IMR-90 (cell line): ENCODE measurements around the gene LAMC3. TPM values are rescaled to one million over a fixed set of nuclear protein-coding genes. Genes with fewer than 3 reads are reported as not detected.

Source experiments
- ATAC-seq: fragments of 200-7000 bp; cut with Tn5 transposase; 2 replicates; pipeline ENCODE4 v1.9.1; 2020; ENCODE audit warnings: low read depth, mild to moderate bottlenecking, moderate library complexity
- BruUV-seq: library from RNA; stranded (reverse); fragments of 400-500 nt; replicated peaks from 2 replicates; lab custom pipeline; 2021; lab: Mats Ljungman, UMichigan
- CTCF ChIA-PET: fragments of 300-600 bp; formaldehyde crosslinking; extraction: SDS; loops from one replicate; lab custom pipeline; 2021; ENCODE audit warnings: antibody characterized with exemption; lab: Yijun Ruan, JAX
- POLR2A ChIA-PET: fragments of 300-600 bp; sonication (Branson Sonifier 250); formaldehyde crosslinking; loops from one replicate; lab custom pipeline; 2022; ENCODE audit warnings: antibody characterized with exemption; ENCODE audit not compliant: unreplicated experiment; lab: Charles Lee
- DNase-seq: peaks from one replicate; pipeline ENCODE4 v3.0.0; 2013
- H2AFZ ChIP-seq: replicated peaks from 2 replicates; pipeline ENCODE3; 2013; ENCODE audit warnings: low read length, mild to moderate bottlenecking; ENCODE audit not compliant: poor library complexity
- H2AK5ac ChIP-seq: 2 replicates; pipeline ENCODE4 v1.6.1; 2013; ENCODE audit warnings: low read depth, low read length, inconsistent platforms
- H2AK9ac ChIP-seq: replicated peaks from 2 replicates; pipeline ENCODE3; 2013; ENCODE audit warnings: mild to moderate bottlenecking, low read depth, low read length, moderate library complexity; ENCODE audit not compliant: poor library complexity
- H2BK120ac ChIP-seq: 2 replicates; pipeline ENCODE4 v1.6.1; 2013; ENCODE audit warnings: low read depth, low read length, inconsistent platforms
- H2BK15ac ChIP-seq: 3 replicates; pipeline ENCODE4 v1.6.1; 2013; ENCODE audit warnings: low read depth, low read length, inconsistent platforms
- H2BK20ac ChIP-seq: 2 replicates; pipeline ENCODE4 v1.6.1; 2013; ENCODE audit warnings: low read depth, mild to moderate bottlenecking, inconsistent platforms, low read length, moderate library complexity
- H2BK5ac ChIP-seq: 2 replicates; pipeline ENCODE4 v1.6.1; 2013; ENCODE audit warnings: mild to moderate bottlenecking, low read depth, low read length, inconsistent platforms; ENCODE audit not compliant: poor library complexity, severe bottlenecking
- H3K14ac ChIP-seq: replicated peaks from 2 replicates; pipeline ENCODE4 v1.6.1; 2013; ENCODE audit warnings: low read depth, low read length, inconsistent platforms
- H3K18ac ChIP-seq: 2 replicates; pipeline ENCODE4 v1.6.1; 2013; ENCODE audit warnings: low read depth, low read length, control low read depth
- H3K23ac ChIP-seq: 2 replicates; pipeline ENCODE4 v1.6.1; 2013; ENCODE audit warnings: low read depth, low read length, inconsistent platforms
- H3K27ac ChIP-seq: 2 replicates; pipeline ENCODE4 v1.5.1; 2013; ENCODE audit warnings: mild to moderate bottlenecking, control low read depth, low read length; ENCODE audit not compliant: insufficient read depth
- H3K27me3 ChIP-seq: 2 replicates; pipeline ENCODE4 v1.6.1; 2013; ENCODE audit warnings: low read length; ENCODE audit not compliant: control insufficient read depth, insufficient read depth
- H3K36me3 ChIP-seq: 2 replicates; pipeline ENCODE4 v1.6.1; 2013; ENCODE audit warnings: low read length, mixed read lengths; ENCODE audit not compliant: control insufficient read depth, insufficient read depth
- H3K4ac ChIP-seq: 2 replicates; pipeline ENCODE4 v1.6.1; 2013; ENCODE audit warnings: low read depth, low read length, inconsistent platforms
- H3K4me1 ChIP-seq: 2 replicates; pipeline ENCODE4 v1.6.1; 2013; ENCODE audit warnings: low read length, mixed read lengths; ENCODE audit not compliant: control insufficient read depth, insufficient read depth
- H3K4me2 ChIP-seq: 2 replicates; pipeline ENCODE4 v1.6.1; 2013; ENCODE audit warnings: low read depth, mild to moderate bottlenecking, control low read depth, low read length, moderate library complexity
- H3K4me3 ChIP-seq: 2 replicates; pipeline ENCODE4 v1.5.1; 2013; ENCODE audit warnings: low read depth, mild to moderate bottlenecking, control low read depth, low read length, moderate library complexity; ENCODE audit not compliant: insufficient read depth
- H3K56ac ChIP-seq: 2 replicates; pipeline ENCODE4 v1.6.1; 2013; ENCODE audit warnings: low read length, inconsistent platforms; ENCODE audit not compliant: insufficient read depth; ENCODE audit errors: extremely low read depth
- H3K79me1 ChIP-seq, 2 experiments: 2 replicates each; pipeline ENCODE4 v1.6.1; 2013; ENCODE audit warnings: low read length in 2 of 2, inconsistent platforms in 1 of 2, low read depth in 1 of 2
- H3K9ac ChIP-seq: 2 replicates; pipeline ENCODE4 v1.6.1; 2013; ENCODE audit warnings: low read depth, low read length, control low read depth
- H3K9me1 ChIP-seq: 2 replicates; pipeline ENCODE4 v1.6.1; 2013; ENCODE audit warnings: low read length, inconsistent platforms; ENCODE audit not compliant: insufficient read depth
- H3K9me3 ChIP-seq: 2 replicates; pipeline ENCODE4 v1.6.1; 2013; ENCODE audit warnings: low read length; ENCODE audit not compliant: control insufficient read depth, insufficient read depth
- H4K20me1 ChIP-seq: 2 replicates; pipeline ENCODE4 v1.6.1; 2013; ENCODE audit warnings: low read length, inconsistent platforms; ENCODE audit not compliant: insufficient read depth
- H4K5ac ChIP-seq: 2 replicates; pipeline ENCODE4 v1.6.1; 2013; ENCODE audit warnings: mild to moderate bottlenecking, low read depth, low read length, control low read depth
- H4K8ac ChIP-seq, 2 experiments: 2 replicates each; pipeline ENCODE4 v1.6.1; 2013; ENCODE audit warnings: low read depth in 2 of 2, low read length in 2 of 2, control low read depth in 1 of 2, inconsistent platforms in 1 of 2
- H4K91ac ChIP-seq: 2 replicates; pipeline ENCODE4 v1.6.1; 2013; ENCODE audit warnings: low read depth, low read length, inconsistent platforms; ENCODE audit not compliant: insufficient read depth
- BHLHE40 ChIP-seq: fragments of 150-350 bp; IDR thresholded peaks from 2 replicates; pipeline ENCODE4 v1.6.1; 2016; ENCODE audit warnings: mild to moderate bottlenecking, low read depth, low read length
- SMC3 ChIP-seq: fragments of 150-350 bp; IDR thresholded peaks from 2 replicates; pipeline ENCODE4 v1.6.1; 2016; ENCODE audit warnings: low read depth, mild to moderate bottlenecking, antibody characterized with exemption, low read length, moderate library complexity
- WGBS, 2 experiments: methylation state at CpG; one replicate each; pipeline versions ENCODE4 v1.1.5 to v1.1.7; 2013; ENCODE audit warnings: missing lambda C conversion rate in 2 of 2; ENCODE audit not compliant: insufficient read length in 1 of 2; ENCODE audit errors: extremely low coverage in 2 of 2; 5-methylcytosine and 5-hydroxymethylcytosine counted together
- dilution Hi-C: fragments of 300-500 bp; cut with HindIII; formaldehyde crosslinking; loops from one replicate; pipeline ENCODE4 v1.14.3; 2018; ENCODE audit warnings: low sequenced_read_pairs; ENCODE audit not compliant: unreplicated experiment
- in situ Hi-C: fragments of 300-500 bp; cut with MboI; formaldehyde crosslinking; loops from 3 replicates; pipeline ENCODE4 v1.14.3; 2019; ENCODE audit warnings: low sequenced_read_pairs, inconsistent platforms, mixed read lengths
- intact Hi-C: fragments of 100-400 bp; cut with micrococcal nuclease; formaldehyde crosslinking; loops from 2 replicates; pipeline ENCODE4 v1.10.0; 2022
- polyA plus RNA-seq, 3 experiments: library from polyadenylated mRNA; depleted of rRNA; stranded (reverse); fragments of >200 nt; gene quantifications; 2 replicates each; pipeline ENCODE4 v1.2.3, GENCODE V29; 2012; ENCODE audit warnings: low replicate concordance in 1 of 3
- total RNA-seq: library from RNA; depleted of rRNA; stranded (reverse); fragments of >200 nt; gene quantifications from 2 replicates; pipeline ENCODE4 v1.2.3, GENCODE V29; 2012

The LAMC3 gene
- total and polyA plus RNA-seq, 2 of the 4 experiments (the other 2 are of a cell fraction), result not detected

DNA sequence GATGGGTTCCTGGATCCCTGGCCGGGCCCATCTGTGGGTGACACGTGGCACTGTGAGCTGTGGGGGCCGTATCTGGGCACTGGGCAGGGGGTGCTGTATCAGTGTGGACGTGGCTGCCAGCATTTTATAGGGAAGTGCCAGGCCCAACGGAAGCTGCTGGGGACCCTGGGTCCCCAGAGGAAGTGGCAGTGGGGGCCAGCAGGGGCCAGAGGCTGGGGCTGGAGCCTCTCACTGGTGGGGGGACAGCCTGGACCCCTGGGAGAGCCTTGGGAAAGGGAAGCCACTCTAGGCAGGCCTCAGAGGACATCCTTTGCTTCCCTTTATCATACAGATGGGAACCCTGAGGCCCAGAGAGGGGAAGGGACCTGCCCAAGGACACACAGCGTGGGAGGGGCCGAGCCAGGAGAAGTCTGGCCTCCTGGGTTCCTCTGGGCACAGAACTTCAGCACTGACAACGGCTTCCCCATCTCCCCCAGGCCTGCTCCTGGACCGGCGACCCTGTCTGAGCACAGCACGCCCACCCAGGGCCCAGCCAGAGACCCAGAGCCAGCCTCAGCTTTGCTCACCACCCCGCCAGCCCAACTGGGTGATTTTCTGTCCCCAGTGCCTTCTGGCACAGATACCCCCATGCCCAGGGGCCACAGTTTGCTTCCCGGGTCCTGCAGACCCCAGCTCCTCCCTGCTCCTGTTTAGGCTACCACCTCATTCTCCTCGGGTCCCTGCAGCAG lies 15.5 kb upstream of the LAMC3 start:
- Histone ChIP-seq H3K4me2 (no peak overlapping the region), H4K5ac (no peak overlapping the region), H3K4me1 (peaks cover 10% of the 10 kb centered on the region; the same call in 1 of the 2 replicates), H4K91ac (no peak overlapping the region), H2AK9ac (no peak overlapping the region), H2AFZ (no peak overlapping the region), H3K9ac (no peak overlapping the region), H2BK20ac (no peak overlapping the region), H3K23ac (no peak overlapping the region), H2BK15ac (no peak overlapping the region), H2BK5ac (no peak overlapping the region), H3K79me1 (no peaks in the 10 kb centered on the region), H3K27ac (no peak overlapping the region), H4K20me1 (no peaks in the 10 kb centered on the region), H3K27me3 (peaks cover 11% of the 10 kb centered on the region), H3K18ac (no peak overlapping the region), H3K4me3 (no peak overlapping the region), H3K9me3 (no peaks in the 10 kb centered on the region), H3K14ac (no peak overlapping the region), H2BK120ac (no peak overlapping the region), H3K36me3 (no peaks in the 10 kb centered on the region), H3K9me1 (peaks cover 7% of the 10 kb centered on the region; the same call in 1 of the 2 replicates), H4K8ac (no peak overlapping the region), H3K56ac (no peak overlapping the region), H2AK5ac (no peak overlapping the region), H3K4ac (no peak overlapping the region)
- BruUV-seq, result no TSS peak
- 74% methylated on average over 3 of the region's 14 CpGs; no CpG with 5 or more reads in 1 of the 2 experiments for WGBS, 2 experiments
- TF ChIP-seq BHLHE40 (no peak), SMC3 (no peak)
- CTCF ChIA-PET, result no interaction called here
- in situ Hi-C loops (no loop called here), intact Hi-C loops (no loop called here), dilution Hi-C loops (no loop called here)
- POLR2A ChIA-PET, result no interaction called here
- no peak for DNase-seq
- no peak for ATAC-seq
